Measurements from ENCODE around the gene FOXD4L3.
"Not testable (repeated sequence)": the region's sequence is repeated elsewhere in the genome, so short reads cannot be mapped to it uniquely, and the experiment has no call there.

Gene FOXD4L3

DNA sequence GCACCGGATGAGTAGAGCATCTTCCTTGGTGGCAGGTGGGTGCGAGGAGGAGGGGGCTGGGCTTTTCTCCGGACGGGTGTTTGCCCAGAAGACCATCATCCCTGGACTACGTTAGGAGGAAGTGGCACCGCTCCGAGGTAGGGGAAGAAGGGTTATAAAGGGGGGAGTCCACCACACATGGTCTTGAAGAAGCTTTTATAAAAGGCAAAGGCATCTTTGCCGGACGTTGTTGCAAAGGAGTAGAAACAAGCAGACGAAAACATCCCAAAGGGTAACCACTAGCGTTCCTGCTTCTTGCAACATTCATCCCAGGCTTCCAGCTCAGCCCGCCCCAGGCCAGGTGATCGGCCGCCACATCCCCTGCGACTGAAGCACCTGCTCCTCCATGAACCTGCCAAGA is at the start of gene FOXD4L3:
Gene FOXD4L3, plus strand, starts transcription at position 301 of the 400 bp plus-strand sequence. Its CDS starts 85 bp downstream, at position 386.
- H3K27ac Mint-ChIP-seq; H3K36me3 Mint-ChIP-seq (ENCODE audit: low read depth); H3K4me1 Mint-ChIP-seq (ENCODE audit: low read depth); H3K9me3 Mint-ChIP-seq; H3K27me3 Mint-ChIP-seq; H3K4me3 Mint-ChIP-seq: not testable (repeated sequence)

DNA sequence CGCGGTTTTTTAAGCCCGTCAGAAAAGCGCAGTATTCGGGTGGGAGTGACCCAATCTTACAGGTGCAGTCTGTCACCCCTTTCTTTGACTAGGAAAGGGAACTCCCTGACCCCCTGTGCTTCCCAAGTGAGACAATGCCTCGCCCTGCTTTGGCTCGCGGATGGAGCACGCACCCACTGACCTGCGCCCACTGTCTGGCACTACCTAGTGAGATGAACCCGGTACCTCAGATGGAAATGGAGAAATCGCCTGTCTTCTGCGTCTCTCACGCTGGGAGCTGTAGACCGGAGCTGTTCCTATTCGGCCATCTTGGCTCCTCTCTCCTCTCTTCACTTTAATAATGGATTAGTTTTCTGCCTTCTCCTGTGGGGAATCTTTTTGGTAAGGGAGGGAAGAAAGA is 21.6 kb upstream of the FOXD4L3 start:
- H3K4me3 Mint-ChIP-seq; H3K4me1 Mint-ChIP-seq (ENCODE audit: low read depth); H3K27me3 Mint-ChIP-seq; H3K27ac Mint-ChIP-seq; H3K36me3 Mint-ChIP-seq (ENCODE audit: low read depth); H3K9me3 Mint-ChIP-seq: not testable (repeated sequence)

DNA sequence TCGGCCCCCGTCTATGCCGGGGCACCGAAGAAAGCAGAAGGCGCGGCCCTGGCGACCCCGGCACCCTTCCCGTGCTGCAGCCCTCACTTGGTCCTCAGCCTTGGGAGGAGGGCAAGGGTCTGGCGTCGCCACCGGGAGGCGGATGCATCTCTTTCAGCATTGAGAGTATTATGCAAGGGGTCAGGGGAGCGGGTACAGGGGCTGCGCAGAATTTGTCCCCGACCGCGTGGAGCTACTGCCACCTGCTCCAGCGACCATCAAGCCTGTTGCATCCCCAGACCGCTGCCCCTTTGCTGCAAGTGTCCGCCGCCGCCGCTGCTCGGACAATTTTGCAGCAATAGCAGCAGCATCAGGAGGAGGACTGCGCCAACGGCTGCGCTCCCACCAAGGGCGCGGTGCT is 1.1 kb downstream of the FOXD4L3 start:
- H3K36me3 Mint-ChIP-seq (ENCODE audit: low read depth); H3K4me3 Mint-ChIP-seq; H3K27me3 Mint-ChIP-seq; H3K9me3 Mint-ChIP-seq; H3K27ac Mint-ChIP-seq; H3K4me1 Mint-ChIP-seq (ENCODE audit: low read depth): not testable (repeated sequence)

DNA sequence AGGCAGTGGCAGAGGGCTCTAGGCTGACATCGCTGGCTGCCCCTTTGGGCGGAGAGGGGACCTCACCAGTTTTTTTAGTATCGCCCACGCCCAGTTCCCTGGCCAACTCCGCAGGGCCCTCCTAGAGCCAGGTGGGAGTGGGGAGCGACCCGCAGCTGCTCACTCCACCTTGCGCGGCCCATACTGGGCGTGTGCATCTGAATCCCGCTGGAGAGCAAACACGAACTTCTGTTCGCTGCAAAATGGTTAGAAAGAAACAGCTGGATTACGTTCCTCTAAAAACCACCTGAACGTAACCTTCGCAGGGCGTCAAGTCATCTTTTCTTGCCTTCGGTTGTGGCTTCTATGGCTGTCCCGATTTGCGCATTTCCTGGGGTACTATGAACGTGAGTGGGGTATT is 1.5 kb downstream of the FOXD4L3 start:
- not testable (repeated sequence) for H3K4me3 Mint-ChIP-seq; H3K27me3 Mint-ChIP-seq; H3K36me3 Mint-ChIP-seq (ENCODE audit: low read depth); H3K4me1 Mint-ChIP-seq (ENCODE audit: low read depth); H3K9me3 Mint-ChIP-seq; H3K27ac Mint-ChIP-seq

DNA sequence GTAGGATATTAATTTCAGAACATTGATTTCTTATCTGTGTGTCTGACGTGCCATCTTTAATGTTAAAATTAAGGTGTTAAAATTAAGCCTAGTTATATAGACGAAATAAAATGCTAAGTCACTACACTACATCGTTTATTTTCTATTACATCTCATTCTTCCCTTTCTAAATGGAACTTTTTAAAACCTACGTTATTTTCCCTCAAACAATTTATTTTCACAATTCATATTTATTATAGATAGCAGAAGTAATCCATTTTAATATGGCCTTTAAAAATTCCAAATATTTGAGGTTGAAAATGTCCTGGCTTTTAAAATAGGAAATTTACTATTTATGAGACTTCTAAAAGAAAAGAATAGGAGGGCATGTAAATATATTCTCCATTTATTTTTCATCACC is 2.1 kb downstream of the FOXD4L3 start:
- not testable (repeated sequence) for H3K27ac Mint-ChIP-seq; H3K36me3 Mint-ChIP-seq (ENCODE audit: low read depth); H3K27me3 Mint-ChIP-seq; H3K4me1 Mint-ChIP-seq (ENCODE audit: low read depth); H3K4me3 Mint-ChIP-seq; H3K9me3 Mint-ChIP-seq

DNA sequence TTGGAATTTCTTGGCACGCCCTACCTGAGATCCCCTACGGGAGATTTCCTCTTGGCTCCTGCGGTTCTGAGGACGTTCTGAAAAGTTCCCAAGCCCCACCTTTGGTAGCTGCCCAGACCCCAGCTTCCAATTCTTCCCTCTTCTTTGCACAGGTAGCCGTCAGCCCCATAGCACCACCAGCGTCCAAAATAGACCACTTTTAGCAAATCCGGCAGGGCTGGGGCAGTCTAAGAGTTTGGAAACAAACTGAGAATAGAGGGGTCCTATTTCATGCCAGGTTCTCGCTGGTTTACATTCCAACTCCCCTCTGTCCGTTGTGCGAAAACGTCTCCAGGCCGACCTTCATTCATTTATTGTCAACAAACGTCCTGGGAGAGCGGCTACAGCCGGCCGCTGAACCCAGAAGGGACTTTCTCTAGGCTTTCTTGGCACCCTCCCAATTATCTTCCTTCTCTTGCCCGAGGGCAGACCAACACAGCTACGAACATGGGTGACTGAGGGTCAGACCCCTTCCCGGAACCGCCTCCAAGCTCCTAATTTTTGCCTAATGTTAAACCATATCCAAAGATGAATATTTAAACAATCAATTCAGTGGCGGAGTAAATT is 3.1 kb downstream of the FOXD4L3 start:
- H3K36me3 Mint-ChIP-seq (ENCODE audit: low read depth); H3K9me3 Mint-ChIP-seq; H3K4me1 Mint-ChIP-seq (ENCODE audit: low read depth); H3K27me3 Mint-ChIP-seq; H3K4me3 Mint-ChIP-seq; H3K27ac Mint-ChIP-seq: not testable (repeated sequence)

DNA sequence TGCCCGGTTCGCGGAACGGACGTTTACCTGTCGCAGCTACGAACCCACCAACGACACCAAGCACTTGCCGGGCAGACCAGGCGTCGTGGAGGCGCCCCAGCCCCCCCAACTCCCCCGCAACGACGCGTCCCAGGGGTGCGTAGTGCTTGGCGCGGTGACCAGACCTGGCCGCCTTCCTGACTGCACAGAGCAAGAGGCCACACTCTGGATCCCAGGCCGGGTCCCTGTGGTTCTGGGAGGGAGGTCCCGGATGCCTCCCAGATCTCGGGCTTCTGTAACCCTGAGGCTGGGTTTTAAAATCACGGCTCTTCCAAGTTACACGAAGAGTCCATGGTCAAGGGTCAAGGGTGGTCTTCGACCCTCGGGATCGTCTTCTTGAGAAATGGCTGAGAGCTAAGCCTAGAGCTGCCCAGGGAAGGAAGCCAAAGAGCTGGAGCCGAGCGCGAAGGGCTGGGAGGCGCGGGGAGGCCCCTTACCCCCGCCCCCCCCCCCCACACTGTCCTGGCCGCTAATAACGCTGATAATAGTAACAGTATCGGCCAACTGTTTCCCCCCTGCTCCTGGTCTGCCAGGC is 3.8 kb downstream of the FOXD4L3 start:
- not testable (repeated sequence) for H3K27ac Mint-ChIP-seq; H3K4me1 Mint-ChIP-seq (ENCODE audit: low read depth); H3K36me3 Mint-ChIP-seq (ENCODE audit: low read depth); H3K27me3 Mint-ChIP-seq; H3K9me3 Mint-ChIP-seq; H3K4me3 Mint-ChIP-seq

DNA sequence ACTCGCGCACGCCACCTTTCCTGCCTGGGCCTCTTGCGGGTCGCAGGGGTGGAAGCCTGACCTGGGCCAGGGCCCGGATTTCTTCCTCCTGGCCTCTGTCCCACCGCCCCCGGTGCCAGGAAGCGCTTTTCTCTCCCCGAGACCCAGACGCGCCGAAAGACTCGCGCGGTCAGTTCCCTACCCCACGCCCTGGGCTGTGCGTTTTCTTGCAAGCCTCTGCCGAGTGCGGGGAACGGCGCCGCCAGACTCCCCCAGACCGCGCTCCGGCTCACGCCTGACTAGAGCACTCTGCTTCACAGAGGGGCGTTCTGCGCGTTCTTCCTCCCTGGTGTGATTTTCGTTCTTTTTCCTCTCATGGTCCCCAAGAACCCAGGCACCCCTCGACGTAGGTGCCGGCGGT is 4.5 kb downstream of the FOXD4L3 start:
- not testable (repeated sequence) for H3K9me3 Mint-ChIP-seq; H3K27me3 Mint-ChIP-seq; H3K27ac Mint-ChIP-seq; H3K4me1 Mint-ChIP-seq (ENCODE audit: low read depth); H3K4me3 Mint-ChIP-seq; H3K36me3 Mint-ChIP-seq (ENCODE audit: low read depth)

DNA sequence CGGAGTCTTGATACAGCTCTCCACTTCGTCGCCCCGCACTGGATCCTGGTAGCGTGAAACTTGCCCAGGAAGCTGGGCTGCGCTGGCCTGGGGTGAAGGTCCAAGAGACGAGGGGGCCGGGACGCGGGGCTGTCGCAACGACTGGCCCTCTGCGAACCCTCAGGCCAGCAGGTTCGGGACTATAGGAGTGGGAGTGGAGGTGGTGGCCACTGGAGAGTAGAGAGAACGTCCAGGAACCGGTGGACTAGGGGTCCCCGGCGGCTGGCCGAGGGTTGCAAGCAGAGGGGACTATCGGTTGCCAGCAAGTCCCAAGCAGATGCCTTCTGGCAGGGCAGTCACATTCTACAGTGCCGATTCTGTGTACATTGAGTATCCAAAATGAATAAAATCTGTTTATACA is 5.0 kb downstream of the FOXD4L3 start:
- H3K27me3 Mint-ChIP-seq; H3K9me3 Mint-ChIP-seq; H3K4me3 Mint-ChIP-seq; H3K4me1 Mint-ChIP-seq (ENCODE audit: low read depth); H3K27ac Mint-ChIP-seq; H3K36me3 Mint-ChIP-seq (ENCODE audit: low read depth): not testable (repeated sequence)

DNA sequence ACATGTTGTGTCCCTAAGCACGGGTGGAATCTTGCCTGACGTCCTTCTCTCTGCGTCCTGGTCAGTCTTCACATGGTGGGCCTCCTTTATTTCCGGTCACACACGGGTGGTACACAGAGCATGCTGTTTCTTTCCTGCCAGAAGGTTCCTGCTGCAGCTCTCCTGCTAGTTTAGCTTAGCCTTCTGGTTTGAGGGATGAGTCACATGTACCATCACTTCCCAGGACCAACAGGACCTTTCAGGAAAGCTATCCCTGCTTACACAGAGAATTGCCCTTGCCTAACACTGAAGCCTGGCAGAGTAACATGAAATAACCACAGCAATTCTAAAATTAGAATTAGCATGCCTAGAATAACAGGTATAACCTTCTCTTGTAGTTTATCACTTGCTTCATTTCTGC is 8.5 kb downstream of the FOXD4L3 start:
- H3K4me1 Mint-ChIP-seq (ENCODE audit: low read depth); H3K27me3 Mint-ChIP-seq; H3K9me3 Mint-ChIP-seq; H3K4me3 Mint-ChIP-seq; H3K27ac Mint-ChIP-seq; H3K36me3 Mint-ChIP-seq (ENCODE audit: low read depth): not testable (repeated sequence)

DNA sequence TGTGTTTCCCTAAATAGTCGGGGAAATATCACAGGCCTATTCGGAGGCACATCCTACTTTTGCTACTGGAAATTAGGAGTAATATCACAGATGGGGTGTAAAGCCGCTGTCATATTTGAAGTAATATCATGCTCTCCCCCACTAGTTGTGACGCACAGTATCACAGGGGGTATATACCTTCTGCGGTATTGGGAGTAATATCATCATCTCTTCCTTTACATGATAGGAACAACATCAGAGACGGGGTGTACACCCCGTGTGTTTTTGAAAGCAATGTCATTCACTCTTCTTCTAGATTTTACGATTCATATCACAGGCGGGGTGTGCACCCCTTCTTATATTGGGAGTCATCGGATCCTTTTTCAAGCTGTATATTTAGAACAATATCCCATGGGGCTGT is 15.5 kb downstream of the FOXD4L3 start:
- H3K9me3 Mint-ChIP-seq; H3K4me3 Mint-ChIP-seq; H3K4me1 Mint-ChIP-seq (ENCODE audit: low read depth); H3K27ac Mint-ChIP-seq; H3K36me3 Mint-ChIP-seq (ENCODE audit: low read depth); H3K27me3 Mint-ChIP-seq: not testable (repeated sequence)

DNA sequence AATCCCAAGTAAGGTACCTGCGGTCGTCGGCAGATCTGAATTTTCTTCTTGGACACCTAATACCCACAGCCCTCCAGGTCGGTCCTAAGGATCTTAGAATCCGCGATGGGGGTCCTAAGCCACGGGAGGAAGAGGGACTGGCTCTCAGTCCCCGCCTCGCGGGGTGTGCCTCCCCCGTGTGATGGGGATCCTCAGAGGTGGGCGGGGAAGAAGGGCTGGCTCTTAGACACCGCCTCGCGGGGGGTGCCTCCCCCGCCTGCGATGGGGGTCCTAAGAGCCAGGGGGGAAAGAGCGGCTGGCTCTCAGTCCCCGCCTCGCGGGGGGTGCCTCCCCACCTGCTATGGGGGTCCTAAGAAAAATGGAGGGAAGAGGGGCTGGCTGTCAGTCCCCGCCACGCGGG is 21.1 kb downstream of the FOXD4L3 start:
- H3K4me1 Mint-ChIP-seq (ENCODE audit: low read depth); H3K27me3 Mint-ChIP-seq; H3K9me3 Mint-ChIP-seq; H3K36me3 Mint-ChIP-seq (ENCODE audit: low read depth); H3K4me3 Mint-ChIP-seq; H3K27ac Mint-ChIP-seq: not testable (repeated sequence)

DNA sequence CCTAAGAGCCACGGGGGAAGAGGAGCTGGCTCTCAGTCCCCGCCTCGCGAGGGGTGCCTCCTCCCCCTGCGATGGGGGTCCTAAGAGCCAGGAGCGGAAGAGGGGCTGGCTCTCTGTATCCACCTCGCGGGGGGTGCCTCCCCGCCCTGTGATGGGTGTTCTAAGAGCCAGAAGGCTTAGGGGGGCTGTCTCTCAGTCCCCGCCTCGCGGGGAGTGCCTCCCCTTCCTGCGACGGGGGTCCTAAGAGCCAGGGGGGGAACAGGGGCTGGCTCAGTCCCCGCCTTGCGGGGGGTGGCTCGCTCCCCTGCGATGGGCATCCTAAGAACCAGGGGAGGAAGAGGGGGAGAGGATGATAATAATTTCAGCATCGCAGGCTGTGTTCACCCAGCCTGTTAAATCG is 21.9 kb downstream of the FOXD4L3 start:
- H3K27ac Mint-ChIP-seq; H3K27me3 Mint-ChIP-seq; H3K9me3 Mint-ChIP-seq; H3K36me3 Mint-ChIP-seq (ENCODE audit: low read depth); H3K4me1 Mint-ChIP-seq (ENCODE audit: low read depth); H3K4me3 Mint-ChIP-seq: not testable (repeated sequence)

DNA sequence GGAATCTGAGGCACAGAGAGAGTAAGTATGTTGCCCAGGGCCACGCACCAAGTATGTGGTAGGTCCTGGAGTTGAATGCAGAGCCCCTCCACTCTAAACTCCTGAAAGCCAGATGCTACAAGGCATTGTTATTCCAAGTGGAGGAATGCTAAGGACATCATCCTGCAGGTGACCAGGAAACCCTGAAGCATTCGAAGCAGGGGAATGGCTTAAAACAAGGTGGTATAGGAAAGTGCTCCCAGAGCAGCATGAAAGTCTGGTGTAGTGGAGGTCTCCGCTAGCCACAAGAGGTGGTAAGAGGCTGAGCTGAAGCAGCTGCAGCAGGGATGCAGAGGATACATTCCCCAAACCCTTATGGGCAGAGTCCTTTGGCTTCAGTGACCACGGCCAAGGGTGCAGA is 26.4 kb downstream of the FOXD4L3 start:
- not testable (repeated sequence) for H3K36me3 Mint-ChIP-seq (ENCODE audit: low read depth); H3K4me1 Mint-ChIP-seq (ENCODE audit: low read depth); H3K27ac Mint-ChIP-seq; H3K9me3 Mint-ChIP-seq; H3K4me3 Mint-ChIP-seq; H3K27me3 Mint-ChIP-seq

DNA sequence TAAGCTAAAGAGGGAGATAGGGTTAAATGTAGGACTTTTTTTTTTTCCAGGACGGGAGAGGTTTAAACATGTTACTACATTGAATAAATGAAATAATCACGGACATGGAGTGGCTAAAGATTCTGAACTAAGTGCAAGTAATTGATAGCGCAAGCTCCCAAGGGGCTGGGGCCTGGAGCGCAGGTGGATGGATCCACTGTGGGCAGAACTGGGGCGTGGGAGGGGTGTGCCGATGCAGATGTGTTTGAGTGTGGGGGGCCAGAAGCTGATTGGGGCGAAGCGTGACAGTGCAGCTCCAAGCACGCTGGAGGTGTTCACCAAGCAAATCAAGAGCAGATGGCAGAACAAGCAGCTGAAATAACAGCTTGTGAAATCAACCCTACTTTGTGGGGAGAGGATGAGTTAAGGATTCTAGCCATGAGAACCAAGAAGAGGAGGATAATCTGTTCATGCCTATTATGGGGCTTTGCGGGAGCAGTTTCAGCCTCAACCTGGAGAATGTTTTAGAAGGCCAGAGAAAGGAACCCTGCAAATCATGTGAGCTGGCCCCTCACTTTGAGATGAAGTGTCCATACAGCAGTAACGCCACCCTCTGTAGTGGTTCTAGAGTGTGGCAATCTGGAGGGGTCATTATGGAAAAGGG is 28.0 kb downstream of the FOXD4L3 start:
- not testable (repeated sequence) for H3K9me3 Mint-ChIP-seq; H3K27ac Mint-ChIP-seq; H3K36me3 Mint-ChIP-seq (ENCODE audit: low read depth); H3K4me3 Mint-ChIP-seq; H3K27me3 Mint-ChIP-seq; H3K4me1 Mint-ChIP-seq (ENCODE audit: low read depth)

DNA sequence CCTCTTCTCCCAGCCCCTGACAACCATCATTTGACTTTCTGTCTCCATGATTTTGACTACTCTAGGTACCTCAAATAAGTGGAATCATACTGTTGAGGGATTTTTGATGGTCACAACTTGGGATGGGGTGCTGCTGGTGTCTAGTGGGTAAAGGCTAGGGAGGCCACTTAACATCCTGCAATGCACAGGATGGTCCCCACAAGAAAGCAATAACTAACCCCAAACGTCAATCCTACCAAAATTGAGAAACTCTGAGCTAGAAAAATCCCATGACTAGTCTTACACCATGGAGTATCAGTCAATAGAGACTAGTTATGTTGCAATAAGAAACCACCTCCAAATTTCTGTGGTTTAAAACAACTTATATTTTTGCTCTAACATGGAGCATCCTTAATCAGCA is 29.5 kb downstream of the FOXD4L3 start:
- H3K4me3 Mint-ChIP-seq; H3K27ac Mint-ChIP-seq; H3K9me3 Mint-ChIP-seq; H3K27me3 Mint-ChIP-seq; H3K36me3 Mint-ChIP-seq (ENCODE audit: low read depth); H3K4me1 Mint-ChIP-seq (ENCODE audit: low read depth): not testable (repeated sequence)
